GM12801 (cell line): Measurements from ENCODE around the gene SYTL5.

Experiments used
- TF ChIP-seq, protein P1 (sequence below): IDR thresholded peaks from one replicate; pipeline ENCODE4 v1.5.1; 2011; ENCODE audit warnings: control low read depth; ENCODE audit not compliant: insufficient read length; ENCODE audit errors: extremely low read depth

The SYTL5 gene

DNA sequence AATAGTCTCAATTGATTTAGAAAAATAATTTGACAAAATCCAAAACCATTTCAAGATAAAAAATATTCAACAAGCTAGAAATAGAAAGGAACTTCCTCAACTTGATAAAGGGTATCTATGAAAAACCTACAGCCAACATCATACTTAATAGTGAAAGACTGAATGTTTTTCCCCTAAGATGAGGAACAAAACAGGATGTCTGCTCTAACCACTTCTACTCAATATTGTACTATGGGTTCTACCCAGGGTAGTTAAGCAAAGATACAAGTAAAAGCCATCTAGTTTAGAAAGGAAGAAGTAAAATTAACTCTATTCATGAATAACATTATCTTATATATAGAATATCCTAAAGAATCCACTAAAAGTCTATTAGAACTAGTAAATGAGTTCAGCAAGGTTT lies 21.5 kb upstream of the SYTL5 start:
- TF ChIP-seq, protein P1, sequence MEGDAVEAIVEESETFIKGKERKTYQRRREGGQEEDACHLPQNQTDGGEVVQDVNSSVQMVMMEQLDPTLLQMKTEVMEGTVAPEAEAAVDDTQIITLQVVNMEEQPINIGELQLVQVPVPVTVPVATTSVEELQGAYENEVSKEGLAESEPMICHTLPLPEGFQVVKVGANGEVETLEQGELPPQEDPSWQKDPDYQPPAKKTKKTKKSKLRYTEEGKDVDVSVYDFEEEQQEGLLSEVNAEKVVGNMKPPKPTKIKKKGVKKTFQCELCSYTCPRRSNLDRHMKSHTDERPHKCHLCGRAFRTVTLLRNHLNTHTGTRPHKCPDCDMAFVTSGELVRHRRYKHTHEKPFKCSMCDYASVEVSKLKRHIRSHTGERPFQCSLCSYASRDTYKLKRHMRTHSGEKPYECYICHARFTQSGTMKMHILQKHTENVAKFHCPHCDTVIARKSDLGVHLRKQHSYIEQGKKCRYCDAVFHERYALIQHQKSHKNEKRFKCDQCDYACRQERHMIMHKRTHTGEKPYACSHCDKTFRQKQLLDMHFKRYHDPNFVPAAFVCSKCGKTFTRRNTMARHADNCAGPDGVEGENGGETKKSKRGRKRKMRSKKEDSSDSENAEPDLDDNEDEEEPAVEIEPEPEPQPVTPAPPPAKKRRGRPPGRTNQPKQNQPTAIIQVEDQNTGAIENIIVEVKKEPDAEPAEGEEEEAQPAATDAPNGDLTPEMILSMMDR: no peak

DNA sequence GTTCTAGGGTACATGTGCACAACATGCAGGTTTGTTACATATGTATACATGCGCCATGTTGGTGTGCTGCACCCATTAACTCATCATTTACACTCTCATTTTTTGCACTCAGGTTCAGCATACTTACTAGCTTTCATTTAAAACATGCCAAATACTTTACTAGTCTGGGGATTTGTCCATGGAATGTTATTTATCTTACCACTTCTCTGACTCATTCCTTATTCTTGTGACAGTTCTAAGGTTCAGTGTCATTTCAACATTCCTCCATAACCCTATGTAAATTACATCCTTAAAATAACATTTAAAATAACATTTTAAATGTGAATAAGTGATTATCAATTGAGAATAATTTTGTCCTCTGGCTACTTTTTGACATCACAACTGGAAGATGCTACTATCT lies 19.5 kb upstream of the SYTL5 start:
- TF ChIP-seq, protein P1: no peak

DNA sequence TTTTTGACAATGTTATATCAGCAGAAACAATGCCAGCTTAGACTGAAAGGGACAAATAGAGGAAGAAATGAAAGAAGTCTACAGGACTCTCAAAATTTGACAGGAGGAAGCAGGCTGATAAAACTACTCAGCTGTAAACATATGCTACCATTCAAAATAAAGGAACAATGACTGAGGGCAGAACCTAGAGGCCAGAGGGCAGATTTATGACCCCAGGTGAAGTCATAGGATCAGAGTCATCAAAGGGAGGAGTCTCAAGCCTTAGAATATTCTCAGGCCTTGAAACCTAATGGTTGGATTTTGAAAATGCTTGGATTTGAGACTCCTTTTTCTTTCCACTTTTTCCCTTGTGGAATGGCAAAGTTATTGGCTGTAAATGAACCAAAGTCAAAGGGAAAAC lies 17.0 kb upstream of the SYTL5 start:
- TF ChIP-seq, protein P1: no peak

DNA sequence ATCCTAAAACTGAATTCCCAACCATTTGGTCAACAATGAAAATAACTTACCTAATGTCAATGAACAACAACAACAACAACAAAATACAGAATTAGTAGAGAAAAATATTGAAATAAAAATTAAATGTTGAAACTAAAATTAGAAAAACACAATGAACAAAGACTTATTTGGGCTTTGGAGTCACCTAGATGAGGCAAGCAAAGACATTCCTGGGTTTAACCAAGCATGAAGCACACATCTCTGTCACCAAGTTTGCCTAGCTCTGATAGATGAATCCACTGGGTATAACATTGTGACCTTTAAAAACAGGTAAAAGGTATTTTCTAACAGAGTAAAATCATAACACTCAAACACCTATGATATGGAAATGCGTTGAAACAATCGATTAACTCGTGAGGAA lies 13.2 kb upstream of the SYTL5 start:
- TF ChIP-seq, protein P1: no peak

DNA sequence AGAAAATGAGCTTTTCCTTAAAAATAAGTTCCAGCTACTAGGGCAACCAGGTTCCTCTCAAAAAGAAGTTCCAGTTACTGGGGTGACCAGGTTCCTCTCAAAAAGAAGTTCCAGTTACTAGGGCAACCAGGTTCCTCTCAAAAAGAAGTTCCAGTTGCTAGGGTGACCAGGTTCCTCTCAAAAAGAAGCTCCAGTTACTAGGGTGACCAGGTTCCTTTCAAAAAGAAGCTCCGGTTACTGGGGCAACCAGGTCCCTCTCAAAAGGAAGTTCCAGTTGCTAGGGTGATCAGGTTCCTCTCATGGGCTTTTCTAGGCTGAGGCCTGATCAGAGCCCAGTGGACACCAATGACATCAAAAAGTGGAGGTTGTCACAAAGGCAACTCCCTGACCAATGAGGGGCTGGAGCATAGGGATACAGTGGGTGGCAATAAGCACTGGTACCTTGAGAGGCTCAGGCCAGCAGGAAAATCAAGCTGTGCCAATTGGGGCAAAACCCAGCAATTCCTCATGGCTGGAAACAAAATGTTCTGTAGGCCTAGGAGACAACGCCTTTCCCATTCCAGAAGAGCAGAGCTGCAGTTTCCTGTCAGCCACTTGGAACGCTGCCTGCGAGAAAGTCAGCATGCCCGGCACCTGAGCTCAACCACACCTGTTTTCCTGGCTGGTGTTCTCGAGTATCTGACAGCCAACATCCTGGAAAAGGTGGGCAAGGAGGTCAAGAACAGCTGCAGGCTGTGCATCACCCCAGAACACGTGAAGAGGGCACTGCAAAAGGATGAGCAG lies 12.3 kb upstream of the SYTL5 start:
- TF ChIP-seq, protein P1: no peak

DNA sequence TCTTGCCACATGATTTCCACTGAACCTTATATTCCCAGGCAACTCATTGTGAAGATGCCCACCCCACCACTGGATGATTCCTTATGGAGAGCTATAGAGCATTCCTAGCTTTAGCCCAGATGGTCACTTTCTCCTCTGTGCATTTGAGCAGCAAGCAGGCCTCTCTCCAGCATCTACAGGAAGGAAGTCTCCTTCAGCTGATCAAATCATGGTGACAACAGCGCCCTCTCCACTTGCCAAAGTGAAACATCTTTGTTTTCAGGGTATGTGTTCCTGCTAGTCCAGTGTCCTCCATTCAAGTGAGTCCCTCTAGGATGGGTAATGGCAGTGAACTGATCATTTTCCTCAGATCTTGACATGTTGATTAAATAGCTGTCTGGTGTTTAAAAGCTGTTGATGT lies 10.9 kb upstream of the SYTL5 start:
- TF ChIP-seq, protein P1: no peak

DNA sequence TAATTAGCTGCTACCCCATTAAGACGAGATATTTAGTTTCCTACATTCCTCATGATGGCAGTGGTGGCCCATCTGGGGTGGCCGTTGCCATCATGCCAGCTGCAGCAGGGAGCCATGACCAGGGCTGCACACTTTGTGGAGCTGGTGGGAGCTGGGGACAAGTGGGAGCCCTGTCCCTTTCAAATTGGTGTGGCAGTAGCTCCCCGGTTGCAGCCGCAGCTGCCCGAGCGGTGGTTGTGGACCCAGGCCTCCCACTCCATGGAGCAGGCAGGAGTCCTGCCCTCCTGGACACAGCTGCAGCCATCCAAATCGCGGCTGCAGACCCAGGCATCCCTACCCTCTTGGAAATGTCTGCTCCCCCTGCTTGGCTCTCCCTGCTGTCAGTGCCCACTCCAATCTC lies 9.3 kb upstream of the SYTL5 start:
- TF ChIP-seq, protein P1: no peak
